NCI-H446 (cell line): Measurements from ENCODE around the gene C10orf90.

ENCODE experiments used
- DNase-seq, 2 experiments: peaks; one replicate each; lab custom pipeline; 2025; lab: John Stamatoyannopoulos, UW

C10orf90 gene, protein sequence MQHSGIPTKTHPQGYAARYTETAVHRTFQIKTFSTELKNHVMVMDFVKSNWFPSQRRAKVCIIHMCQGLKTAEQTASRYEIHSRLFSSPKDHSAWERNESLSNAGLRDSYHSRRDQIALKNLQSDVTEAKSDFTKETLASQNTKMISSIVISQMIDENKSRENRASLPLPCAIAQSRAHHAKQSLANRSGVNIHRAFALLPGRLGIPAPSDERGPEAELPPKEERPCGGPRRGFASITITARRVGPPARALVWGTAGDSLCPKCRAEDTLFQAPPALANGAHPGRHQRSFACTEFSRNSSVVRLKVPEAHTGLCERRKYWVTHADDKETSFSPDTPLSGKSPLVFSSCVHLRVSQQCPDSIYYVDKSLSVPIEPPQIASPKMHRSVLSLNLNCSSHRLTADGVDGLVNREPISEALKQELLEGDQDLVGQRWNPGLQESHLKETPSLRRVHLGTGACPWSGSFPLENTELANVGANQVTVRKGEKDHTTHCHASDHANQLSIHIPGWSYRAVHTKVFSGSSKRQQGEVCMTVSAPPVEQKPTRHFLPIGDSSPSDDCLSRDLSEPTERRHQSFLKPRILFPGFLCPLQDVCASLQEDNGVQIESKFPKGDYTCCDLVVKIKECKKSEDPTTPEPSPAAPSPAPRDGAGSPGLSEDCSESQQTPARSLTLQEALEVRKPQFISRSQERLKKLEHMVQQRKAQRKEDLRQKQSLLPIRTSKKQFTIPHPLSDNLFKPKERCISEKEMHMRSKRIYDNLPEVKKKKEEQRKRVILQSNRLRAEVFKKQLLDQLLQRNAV

DNA sequence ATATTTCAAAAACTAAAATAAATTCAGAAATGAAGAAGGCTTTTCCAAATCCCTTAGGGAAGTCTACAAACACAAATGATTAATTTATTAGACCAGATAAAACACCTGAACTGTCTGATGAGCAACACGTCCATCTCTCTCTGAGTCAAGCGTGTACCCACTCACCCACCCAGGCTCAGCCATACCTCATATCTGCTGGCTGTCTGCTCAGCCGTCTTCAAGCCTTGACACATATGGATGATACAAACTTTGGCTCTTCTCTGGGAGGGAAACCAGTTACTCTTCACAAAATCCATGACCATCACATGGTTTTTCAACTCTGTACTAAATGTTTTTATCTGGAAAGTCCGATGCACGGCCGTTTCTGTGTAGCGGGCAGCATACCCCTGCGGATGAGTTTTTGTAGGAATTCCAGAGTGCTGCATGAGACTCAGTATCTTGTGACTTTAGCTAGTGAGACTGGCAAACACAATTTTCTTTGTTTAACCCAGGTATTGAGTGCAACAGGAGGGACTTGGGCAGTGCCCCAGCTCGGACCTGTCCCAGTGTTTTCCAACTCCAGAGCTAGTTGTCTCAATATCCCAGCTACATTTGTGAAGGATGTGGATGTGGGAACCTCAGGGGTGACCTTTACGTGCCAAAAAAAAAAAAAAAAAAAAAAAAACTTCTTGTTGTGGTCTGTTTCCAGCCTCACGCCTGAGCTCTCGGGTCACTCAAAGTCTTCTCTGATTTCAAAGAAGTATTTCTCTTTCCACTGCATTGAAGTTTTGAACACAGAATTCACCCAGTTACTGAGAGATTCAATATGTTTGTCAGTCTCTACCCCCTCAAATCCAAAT, at the start of gene C10orf90:
TSS of gene C10orf90 (minus strand) at position 638 of the 839 bp plus-strand sequence. CDS start at position 425, 213 bp downstream.
- no peak for DNase-seq

DNA sequence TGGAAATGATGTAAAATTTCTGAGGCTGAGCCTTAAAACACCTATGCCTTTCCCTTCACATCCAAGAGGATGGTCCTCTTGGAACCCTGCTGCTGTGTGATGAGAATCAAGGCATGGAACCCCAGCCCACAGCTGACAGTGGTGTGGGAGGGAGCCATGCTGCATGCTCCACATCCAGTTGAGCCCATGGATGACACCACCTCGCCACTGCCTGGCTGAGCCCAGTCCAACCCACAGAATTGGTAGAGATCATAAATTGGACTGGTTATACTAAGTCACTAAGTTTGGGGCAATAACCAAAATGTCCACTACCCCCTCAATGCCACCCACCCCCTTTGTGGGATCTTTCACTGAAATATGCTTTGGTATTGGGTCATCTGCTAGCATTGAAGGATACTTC, 45.9 kb upstream of the C10orf90 start:
- no peak for DNase-seq

DNA sequence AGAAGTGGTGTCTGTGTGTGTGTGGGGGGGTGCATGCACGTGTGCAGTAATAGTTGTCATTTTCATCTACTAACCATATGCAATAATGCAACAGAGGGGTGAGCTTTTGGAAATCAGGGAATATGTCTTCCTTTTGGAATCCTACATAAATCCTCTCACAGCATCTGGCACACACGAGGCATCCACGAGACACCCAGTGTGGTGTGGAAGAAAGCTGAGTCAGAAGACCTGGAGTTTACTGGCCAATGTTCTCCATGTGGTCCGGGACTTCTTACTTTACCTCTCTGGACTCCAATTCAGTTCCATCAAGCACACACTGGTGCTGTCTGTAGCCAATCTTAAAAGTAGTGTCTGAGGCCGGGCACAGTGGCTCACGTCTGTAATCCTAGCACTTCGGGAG, 43.1 kb upstream of the C10orf90 start:
- no peak for DNase-seq

DNA sequence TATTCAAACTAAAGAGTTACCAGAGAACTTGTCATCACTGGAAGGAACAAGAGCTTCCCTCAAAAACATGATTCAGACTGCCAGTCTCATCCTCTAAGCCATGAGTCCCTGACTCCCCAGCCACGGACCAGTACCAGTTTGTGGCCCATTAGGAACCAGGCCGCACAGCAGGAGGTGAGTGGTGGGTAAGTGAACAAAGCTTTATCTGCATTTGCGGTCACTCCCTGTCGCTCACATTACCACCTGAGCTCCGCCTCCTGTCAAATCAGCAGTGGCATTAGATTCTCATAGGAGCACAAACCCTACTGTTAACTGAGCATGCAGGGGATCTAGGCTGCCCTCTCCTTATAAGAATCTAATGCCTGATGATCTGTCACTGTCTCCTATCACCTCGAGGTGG, 42.2 kb upstream of the C10orf90 start:
- DNase-seq, result no peak

DNA sequence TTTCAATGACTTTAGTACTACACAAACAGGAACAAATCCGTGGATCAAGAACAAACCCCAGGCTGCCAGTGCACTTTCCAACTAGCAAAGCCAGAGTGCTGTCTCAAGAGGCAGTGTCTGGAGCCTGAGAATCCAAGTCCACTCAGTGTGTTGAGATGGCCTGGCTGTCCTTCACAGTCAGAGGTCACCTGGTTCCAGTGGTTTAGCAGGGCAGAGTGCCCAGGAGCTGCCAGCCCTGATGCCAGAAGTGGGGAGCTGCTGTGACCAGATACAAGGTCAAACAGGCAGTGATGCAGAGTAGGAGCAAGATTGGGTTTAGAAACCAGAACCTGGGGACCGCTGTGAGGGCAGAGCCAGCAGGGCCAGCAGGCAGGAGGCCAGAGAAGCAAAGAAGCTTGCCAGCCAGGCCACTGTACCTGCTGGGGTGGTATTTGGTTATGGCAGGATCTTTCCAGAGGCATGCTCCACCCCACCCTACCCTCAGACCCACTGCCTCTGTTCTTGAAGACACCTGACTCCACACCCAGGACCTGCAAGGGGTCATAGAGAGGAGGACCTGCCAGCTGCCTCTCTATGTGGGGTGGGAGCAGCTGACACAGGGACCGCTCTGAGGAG, 35.6 kb upstream of the C10orf90 start:
- DNase-seq, result no peak

DNA sequence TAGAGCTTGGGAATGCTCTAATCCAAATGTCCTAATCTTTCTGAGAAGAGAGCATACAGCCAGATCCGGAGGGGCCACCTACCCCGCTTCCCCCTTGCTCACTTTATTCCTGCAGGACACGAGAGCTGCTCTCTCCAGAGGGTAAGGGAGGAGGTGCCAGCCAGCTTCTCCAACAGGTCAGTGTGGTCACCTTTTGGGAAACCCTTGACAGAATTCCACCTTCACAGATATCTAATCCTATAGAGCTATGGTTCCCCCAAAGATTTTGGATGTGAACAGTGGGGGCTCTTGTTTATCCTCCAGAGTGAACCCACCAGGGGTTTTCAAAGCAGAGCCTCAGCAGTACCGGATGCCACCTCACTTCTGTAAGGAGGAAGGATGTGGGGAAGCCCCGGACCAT, 34.6 kb upstream of the C10orf90 start:
- no peak for DNase-seq

DNA sequence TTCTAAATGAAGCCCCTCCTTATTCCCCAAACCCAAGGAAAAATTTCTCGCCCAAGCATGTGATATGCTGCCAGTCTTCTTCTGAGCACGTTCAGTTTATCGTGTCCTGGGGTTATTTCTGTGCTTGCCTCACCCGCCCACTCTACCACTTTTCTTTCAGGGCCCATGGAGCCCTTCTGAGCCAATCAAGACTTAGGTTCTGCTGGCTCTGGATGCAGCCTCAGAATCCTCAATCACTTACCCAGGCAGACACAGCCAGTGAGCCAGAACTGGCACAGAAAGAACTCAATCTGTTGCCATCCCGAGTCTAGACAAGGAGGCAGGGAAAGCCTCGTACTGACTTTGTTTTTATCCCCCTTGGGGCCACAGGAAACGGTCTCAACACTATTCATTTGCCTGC, 34.2 kb upstream of the C10orf90 start:
- DNase-seq, result no peak

DNA sequence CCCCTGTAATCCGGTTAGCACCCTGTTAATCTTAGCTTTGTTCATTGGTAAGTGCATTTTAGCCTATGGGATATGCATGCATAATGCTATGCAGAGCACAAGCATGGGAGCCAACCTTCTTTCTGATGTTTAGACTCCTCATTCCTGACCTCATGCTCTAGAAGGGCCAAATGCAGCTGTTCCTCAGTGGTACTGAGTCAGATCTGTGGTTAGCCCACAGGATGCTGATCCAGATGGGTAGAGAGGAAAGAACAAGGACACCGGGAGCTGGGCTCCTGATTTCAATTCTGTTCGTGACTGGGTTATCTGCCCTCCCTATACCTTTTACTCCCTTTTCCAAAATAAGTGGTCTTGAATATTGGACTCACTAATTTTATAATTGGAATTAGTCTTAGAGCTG, 31.7 kb upstream of the C10orf90 start:
- DNase-seq, result no peak

DNA sequence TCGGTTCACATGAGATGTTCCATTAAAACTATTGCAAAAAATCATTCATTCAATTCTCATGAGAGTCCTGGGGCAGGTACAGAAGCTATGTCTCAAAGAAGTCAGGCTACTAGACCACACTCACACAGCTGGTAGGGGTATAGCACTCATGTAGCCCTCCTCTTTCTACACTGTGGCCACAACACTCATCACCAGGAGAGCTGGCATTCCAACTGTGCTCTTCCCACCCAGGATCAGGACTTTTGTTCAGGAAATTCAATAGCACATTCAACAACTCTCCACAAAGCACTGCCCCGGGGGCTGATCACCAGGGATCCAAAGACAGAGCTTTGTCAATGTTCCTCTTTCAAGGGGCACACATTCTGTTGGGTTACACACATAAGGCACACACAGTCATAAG, 31.0 kb upstream of the C10orf90 start:
- no peak for DNase-seq

DNA sequence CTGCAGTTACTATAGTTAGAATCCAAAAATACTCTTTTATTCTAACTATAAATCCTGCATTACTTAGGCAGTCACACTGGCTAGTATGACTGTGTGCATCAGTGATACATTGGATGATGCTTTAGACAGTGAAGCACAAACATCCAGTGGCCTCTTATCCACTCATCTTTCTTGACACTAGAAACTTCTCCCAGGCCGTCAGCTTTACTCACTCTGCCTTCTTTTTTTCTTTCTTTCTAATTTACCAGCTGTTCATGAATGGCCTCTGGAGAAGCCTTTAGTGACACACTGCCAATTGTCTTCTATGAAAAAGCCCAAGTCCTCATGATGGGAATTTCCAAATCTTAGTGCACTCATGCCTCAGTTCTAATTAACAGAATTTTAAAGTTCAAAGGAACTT, 26.2 kb upstream of the C10orf90 start:
- DNase-seq, result no peak

DNA sequence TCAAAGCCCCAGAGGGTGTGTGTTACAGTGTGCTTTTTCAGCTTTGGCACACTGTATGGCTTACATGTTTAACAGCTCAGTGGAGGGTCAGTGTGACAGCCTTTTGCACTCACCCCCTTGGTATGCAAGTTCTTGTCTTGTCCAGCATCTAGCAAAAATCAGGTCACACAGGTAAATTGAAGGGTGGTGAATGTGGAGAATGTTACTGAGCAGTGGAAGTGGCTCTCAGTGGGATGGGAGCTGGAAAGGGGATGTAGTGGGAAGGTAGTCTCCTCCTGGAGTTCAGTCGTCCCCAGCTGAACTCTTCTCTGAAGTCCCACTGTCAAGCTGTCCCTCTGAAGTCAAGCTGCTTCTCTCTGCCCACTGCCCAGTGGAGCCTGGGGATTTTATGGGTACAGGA, 21.0 kb upstream of the C10orf90 start:
- DNase-seq, result no peak

DNA sequence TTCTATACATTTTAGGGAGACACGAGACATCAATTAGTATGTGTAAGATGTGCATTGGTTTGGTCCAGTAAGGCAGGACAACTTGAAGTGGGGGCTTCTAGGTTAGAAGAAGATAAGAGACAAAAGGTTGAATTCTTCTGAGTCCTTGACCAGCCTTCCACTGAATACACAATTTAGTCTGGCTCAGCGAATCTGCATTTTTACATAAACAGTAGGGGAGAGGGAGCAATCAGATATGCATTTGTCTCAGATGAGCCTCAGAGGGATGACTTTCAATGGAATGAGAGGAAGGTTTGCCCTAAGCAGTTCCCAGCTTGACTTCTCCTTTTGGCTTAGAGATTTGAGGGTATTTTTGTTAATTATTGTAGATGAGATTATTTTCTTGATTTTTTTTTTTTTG, 20.0 kb upstream of the C10orf90 start:
- DNase-seq, result no peak

DNA sequence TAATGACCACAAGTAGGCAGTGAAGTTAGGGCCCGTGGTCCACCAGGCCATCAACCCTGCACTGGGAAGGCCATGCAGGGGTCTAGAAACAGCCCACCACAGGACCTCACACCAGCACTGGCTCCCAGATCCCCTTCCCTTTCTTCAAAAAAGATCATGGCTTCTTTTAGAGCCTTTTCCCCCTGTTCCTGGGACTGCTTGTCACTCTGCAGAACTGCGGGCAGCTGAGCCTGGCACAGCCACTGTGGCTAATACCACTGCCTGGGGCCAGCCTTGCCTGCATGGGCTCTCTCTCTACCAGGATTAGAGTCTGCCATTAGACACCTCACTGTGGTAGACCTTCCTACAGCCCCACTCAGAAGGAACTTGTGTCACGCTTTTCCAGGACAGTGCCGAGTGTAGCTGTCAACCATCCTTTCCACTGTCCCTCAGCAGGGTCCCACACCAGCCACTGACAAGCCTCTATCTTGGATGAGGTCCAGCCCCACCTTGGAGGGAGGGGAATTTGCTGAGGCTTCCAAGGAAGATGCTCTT, 19.0 kb upstream of the C10orf90 start:
- DNase-seq, result no peak

DNA sequence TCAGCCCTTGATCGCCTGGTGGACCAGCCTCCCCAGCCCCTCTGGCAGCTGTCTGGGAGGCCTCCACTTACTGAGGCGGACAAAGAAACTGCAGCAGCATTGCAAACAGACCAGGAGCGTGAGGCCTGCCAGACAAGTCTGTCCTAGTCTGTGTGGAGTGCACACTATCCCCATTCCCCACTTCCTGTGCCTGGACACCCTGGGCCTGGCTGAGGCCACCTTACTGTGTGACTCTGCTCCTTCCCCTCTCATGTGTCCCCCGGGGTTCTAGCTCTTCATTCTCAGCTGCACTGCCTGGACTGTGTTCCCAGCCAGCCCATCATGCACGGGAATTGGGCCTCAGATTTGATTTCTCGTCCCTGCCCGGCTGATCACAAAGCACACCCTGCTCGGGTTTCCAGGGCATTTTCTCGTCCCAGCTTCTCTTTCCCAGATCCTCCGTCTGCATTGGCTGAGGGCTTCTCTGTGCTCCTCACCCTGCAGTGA, 16.7 kb upstream of the C10orf90 start:
- no peak for DNase-seq

DNA sequence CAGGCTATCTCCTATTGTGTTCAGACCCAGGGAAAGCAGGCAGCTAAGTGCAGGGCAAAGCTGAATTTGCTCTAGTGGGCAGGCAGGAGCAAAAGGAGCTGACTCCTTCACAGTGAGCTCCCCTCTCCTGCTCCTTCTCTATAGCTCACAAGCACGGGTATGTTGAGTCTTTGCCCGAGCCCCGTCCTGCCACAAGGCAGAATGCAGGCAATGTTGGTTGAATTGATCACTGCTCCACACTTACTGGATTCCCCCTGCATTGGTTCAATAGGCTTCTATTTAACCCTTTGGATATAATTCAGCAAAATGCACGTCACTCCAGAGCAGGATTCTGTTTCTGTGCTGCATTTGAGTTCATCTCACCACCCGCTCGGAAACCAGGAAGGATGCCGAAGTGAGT, 16.2 kb upstream of the C10orf90 start:
- no peak for DNase-seq

DNA sequence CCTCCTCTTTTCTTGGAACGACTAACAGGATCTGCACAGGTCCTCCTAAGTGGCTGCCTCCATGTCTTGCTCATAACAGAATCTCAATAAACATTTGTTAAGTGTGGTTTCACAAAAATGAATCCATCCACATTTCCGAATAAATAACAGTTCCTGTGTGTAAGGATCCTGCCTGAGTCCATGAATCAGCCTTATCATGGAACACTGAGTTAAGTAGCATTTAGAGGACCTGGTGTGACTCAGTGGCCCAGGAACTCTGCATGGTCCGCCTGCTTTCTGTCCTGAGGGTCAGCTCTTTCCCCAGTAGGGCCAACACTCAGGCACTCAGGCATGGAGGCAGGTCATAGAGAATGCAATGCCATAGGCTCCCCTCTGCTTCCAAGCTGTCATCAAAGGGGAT, 15.8 kb upstream of the C10orf90 start:
- DNase-seq, result no peak

DNA sequence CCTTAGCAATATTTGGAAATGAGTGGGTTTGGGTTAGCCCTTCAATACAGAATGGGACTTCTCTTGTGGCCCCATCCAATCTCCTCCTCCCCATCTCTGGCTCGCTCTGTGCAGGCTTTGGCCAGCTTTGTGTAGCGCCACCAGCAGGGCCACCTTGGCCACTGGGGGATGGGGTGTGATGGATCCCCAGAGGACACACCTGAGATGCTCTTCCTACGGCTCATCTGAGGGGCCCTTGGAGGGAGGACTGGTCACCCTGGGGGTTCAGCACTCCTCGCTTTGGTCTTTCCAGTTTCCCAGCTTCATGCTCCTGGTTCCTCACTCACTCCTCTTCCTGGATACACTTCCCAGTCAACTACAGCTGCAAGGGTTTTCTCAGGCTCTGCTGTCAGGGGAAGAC, 15.3 kb upstream of the C10orf90 start:
- DNase-seq, result no peak

DNA sequence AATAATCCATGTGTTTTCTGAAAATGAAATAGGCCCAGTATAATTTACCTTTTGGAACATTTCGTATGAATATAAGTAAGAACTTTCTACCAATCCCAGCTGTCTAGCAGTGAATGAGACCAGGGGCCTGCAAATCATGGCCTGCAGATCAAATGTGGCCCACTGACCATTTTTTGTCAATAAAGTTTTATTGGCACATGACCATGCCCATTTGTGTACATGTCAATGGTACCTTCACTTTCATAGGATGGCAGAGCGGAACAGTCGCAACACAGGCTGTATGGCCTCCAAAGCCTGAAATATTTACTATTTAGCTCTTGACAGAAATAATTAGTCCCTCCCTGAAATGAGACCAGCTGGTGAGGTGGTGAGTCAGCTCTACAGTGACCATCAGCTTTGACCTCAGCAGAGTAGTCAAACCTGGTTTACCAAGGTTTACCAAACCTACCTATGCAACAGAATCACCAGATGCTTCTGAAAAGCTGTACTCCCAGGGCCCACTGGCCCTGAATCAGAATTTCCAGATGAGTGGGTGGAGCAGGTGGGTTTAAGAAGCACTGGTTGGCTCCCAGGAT, 13.8 kb upstream of the C10orf90 start:
- DNase-seq, result no peak

DNA sequence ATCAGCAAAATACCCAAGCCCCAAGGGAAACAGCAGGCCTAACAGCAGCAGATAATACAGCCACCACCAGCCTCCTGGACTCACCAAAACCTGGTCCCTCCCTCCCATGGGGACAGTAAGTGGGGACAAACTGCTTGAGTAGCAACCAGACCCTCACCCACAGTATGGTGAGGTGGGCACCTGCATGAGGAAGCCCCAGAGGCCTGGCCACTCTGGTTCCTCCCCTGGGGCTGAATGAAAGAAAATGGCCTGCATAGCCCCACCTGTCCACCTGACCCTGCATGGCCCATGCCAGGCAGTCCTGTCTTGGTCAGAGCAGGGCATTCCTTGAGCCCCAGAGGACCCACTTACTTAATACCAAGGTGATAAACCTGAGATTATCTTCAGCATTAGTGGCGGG, 13.0 kb upstream of the C10orf90 start:
- DNase-seq, result no peak

DNA sequence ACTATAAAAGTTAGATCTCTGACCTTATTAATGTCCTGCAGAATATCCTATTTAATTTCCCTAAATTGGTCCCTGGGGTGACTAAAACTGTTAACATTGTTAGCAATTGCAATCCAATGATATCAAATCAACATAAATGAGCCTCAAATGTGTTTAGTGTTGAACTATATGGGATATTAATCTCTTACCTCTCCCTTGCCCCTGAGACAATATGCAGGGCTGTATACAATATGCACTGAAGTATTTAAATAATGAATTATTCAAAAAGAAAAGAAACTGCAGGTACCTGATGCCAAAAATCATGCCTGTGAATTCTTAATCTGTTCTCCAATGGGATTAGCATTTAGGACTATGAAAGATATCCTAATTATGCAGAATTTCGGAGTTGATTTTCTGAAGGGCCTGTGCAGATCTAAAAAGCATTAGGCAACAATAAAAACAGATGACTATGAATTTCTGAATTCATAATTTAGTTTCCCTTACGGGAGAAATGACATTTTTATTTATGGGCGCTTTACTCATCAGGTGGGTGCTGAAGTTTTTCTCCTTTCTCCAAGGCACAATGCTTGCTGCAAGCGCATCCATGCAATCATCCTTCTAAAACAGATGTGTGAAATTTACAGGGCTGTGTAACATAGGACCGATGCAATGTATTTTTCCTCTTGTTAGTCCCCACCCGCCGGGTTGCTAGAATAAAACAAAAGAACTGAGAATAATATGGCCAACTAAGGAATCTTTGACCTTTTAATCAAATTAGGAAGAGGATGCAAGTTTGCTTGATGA, 5.4 kb upstream of the C10orf90 start:
- DNase-seq, result no peak
